GM21576 (cell line): ENCODE results near the gene TMEM97.
A peak's percentile ranks its signal among the peaks of the same experiment; 100 is the strongest.

Experiments used
- ATAC-seq: cut with Tn5 transposase; IDR thresholded peaks from one replicate; pipeline ENCODE4 v1.9.1; 2021; ENCODE audit warnings: mild to moderate bottlenecking, moderate library complexity; ENCODE audit not compliant: unreplicated experiment

Gene TMEM97

GRCh38 chr17:28363776-28364650 lies 45.0 kb downstream of the TMEM97 start:
- ATAC-seq, result no peak

- no peak for ATAC-seq
These were observed 45.8 kb downstream of the TMEM97 start, which contains the start of gene SEBOX for GRCh38 chr17:28364665-28365363. SEBOX (minus strand) TSS chr17:28365199; CDS start chr17:28365151, 48 bp downstream.

- no peak for ATAC-seq
These were observed 46.5 kb downstream of the TMEM97 start for GRCh38 chr17:28365487-28365886.

- ATAC-seq, result no peak
These were observed 47.6 kb downstream of the TMEM97 start for GRCh38 chr17:28366605-28367004.

GRCh38 chr17:28367641-28368305 lies 48.8 kb downstream of the TMEM97 start:
- ATAC-seq, result no peak

- ATAC-seq, result no peak
These were observed 49.4 kb downstream of the TMEM97 start for GRCh38 chr17:28368306-28368831.

DNA sequence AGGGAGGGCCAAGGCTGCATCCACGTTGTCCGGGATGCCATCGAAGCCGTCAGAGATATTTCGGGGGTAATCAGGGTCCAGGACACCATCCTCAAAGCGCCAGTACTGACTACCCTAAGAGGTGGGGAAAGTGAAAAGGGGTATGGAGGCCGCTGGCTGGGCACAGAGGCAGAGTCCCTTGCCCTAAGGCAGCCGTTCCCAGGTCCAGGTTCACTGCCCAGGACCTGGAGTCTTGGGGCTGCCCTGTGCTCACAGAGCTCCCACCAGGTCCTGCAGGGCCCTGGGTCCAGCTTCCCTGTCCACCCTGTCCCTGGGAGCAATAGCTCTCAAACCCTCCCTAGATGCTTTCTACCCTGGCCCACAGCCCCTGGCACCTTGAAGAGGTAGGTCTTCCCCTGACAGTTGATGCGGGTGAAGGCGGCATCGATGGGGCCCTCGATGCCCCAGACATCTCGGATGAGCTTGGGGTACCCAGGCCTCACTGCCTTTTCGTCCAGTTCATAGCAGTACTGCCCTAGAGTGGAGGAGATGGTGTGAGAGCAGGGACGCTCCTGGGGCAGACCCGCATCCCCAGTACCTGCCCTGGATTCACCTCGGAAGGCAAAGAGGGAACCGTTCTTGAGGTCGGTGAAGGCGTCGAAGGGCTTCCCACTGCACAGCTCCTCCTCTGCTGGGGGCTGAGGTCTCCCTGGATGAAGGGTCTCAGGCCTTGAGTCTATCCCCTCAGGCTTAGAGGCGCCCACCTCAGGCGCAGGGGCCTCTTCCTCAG lies 50.1 kb downstream of the TMEM97 start:
- ATAC-seq, result no peak

DNA sequence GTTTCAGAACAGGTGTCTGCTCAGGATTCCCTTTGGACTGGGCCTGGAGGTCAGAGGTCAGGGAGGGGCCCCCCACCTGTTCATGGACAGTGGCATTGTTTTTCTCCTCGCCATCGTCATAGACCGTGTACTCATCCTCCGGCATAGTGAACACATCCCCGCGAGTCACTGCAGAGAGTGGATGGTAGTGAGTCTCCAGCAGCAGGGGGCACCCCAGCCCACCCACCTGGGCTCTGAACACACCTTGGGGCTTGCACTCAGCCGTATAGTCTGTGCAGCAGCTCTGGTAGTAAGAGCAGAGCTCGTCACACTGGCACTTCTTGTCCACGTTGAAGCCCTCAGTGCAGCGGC lies 50.7 kb downstream of the TMEM97 start:
- ATAC-seq, result no peak

DNA sequence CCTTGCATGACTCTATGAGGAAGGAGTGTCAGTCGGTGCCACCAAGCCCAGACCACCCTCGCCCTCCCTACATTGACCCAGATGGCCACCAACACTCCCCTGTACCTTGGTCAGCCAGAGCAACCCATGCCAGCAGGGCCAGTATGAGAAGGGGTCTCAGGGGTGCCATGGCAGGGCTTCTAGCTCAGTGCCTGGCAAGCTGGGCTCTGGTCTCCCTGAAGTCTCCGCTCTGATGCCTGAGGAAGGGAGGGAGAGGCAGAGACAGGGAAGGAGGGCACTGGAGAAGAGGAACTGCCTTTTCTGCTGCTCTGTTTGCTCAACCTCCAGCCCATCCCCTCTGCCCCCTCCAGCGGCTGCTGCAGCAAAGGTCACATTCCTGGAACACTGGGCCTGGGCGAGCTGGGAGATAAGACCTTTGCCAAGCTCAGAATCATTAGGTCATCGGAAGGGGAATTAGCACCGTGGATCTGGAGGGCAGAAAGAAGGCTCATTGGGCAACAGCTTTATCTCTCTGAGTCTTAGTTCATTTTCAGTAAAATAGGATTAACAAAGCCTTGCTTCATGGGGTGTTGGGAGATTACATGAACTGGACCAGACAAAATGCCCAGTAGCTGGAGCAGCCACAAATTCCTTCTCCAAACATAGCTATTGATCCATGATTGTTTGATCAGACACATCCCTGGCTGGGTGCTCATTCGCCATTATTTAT lies 51.2 kb downstream of the TMEM97 start, which contains the start of gene VTN:
TSS of gene VTN (minus strand) at position 273 of the 709 bp plus-strand sequence. CDS start at position 169, 104 bp downstream.
- ATAC-seq, result no peak

GRCh38 chr17:28370744-28371103 lies 51.7 kb downstream of the TMEM97 start:
- ATAC-seq, result no peak

DNA sequence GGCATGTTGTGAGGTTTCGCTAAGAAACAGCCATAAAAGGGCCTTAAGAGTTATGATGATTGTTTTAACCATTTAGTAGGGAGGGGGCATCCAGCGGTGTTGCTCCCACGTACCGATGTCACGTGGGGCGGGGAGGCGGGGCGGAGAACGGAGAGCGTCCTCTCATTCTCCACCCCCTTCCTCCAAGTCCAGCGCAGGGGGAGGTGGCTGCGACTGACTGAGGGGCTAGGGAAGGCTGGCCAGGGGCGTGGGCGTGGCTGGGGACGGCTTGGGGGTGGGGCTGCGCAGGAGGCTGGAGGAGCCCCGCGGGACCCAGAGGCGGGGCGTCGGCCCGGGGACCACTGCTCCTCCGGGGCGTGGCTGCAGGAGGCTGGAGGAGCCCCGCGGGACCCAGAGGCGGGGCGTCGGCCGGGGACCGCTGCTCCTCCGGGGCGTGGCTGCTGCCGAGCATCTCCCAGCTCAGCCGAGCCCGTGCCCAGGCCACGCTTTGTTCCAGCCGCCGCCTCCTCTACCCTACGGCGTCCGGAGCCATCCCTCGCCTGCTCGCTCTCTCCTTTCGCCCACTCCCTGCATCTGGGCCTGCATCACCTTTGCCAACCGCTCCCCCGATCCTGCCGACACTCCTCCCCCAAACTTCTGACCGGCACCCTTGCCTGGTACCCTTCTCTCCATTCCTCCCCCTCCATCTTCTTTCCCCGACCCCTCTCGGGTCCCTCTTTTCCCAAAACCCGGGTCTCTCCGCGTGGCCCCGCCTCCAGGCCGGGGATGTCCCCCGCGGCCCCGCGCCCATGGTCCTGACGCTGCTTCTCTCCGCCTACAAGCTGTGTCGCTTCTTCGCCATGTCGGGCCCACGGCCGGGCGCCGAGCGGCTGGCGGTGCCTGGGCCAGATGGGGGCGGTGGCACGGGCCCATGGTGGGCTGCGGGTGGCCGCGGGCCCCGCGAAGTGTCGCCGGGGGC lies 52.5 kb downstream of the TMEM97 start, which contains the start of gene SARM1:
TSS of gene SARM1 (plus strand) at position 450 of the 958 bp plus-strand sequence. CDS start at position 789, 339 bp downstream.
- peak; percentile 55 for ATAC-seq

GRCh38 chr17:28372203-28372944 lies 53.4 kb downstream of the TMEM97 start:
- ATAC-seq, result no peak

- no peak for ATAC-seq
These were observed 53.9 kb downstream of the TMEM97 start for GRCh38 chr17:28372945-28373274.
